ENCODE data around the gene PFDN1.

PFDN1 gene

DNA sequence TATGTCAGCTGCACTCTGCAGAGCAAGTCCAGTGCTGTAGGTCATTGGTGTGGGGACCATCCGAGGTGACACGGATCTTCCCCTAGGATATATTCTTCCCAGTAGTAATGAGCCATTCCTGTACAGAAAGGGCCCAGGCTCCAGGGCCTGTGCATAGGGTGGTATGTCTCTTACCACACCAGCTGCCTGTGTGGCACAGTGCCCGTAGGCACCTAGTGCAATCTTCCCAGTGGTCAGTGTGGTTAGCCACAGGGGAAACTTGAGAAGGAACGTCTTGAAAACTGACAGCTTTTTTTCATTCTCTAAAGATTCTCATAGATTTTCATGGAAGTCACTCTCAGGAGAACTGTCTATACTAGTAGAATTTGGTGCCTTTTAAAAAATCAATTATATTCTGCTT lies 88.1 kb downstream of the PFDN1 start:
- TF ChIP-seq YY1 (IDR thresholded peaks at IDR 0.05; ENCODE audit: low read depth) (no peak), ZBTB7A (IDR thresholded peaks at IDR 0.05; ENCODE audit: low read depth) (no peak), TCF12 (IDR thresholded peaks at IDR 0.05; ENCODE audit: low read depth) (no peak), EP300 (IDR thresholded peaks at IDR 0.05; ENCODE audit: borderline replicate concordance) (no peak), CEBPB (IDR thresholded peaks at IDR 0.05) (no peak)

DNA sequence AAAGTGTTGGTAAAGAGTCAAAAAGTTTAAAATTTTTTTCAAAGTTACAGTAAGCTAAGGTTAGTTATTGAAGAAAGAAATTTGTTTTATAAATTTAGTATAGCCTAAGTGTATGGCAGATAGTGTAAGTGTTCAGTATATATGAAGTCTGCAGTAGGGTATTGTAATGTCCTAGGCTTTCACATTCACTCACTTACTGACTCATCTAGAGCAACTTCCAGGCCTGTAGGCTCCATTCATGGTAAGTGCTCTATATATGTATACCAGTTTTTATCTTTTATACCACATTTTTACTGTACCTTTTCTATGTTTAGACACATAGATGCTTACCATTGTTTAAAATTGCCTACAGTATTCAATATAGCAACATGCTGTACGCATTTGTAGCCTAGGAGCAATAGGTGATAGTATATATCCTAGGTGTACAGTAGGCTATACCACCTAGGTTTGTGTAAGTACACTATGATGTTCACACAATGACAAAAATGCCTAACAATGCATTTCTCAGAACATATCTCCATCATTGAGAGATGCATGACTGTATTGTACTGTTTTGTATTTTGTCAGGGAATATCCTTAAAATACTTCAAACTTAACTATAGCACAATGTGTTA lies 89.4 kb downstream of the PFDN1 start:
- TF ChIP-seq TEAD4 (IDR thresholded peaks at IDR 0.05) (no peak), TAF1 (IDR thresholded peaks at IDR 0.05; ENCODE audit: low read depth) (no peak), FOXM1 (IDR thresholded peaks at IDR 0.05; ENCODE audit: borderline replicate concordance, low read depth) (no peak), TCF12 (IDR thresholded peaks at IDR 0.05; ENCODE audit: low read depth) (no peak), YY1 (IDR thresholded peaks at IDR 0.05; ENCODE audit: low read depth) (no peak), RAD21 (IDR thresholded peaks at IDR 0.05; ENCODE audit: low read depth) (no peak), EGR1 (IDR thresholded peaks at IDR 0.05) (no peak), ZBTB7A (IDR thresholded peaks at IDR 0.05; ENCODE audit: low read depth) (no peak), CREB1 (IDR thresholded peaks at IDR 0.05; ENCODE audit: low read depth) (no peak), EP300 (IDR thresholded peaks at IDR 0.05; ENCODE audit: borderline replicate concordance) (no peak)
- TF ChIP-seq, protein P1, sequence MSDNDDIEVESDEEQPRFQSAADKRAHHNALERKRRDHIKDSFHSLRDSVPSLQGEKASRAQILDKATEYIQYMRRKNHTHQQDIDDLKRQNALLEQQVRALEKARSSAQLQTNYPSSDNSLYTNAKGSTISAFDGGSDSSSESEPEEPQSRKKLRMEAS (IDR thresholded peaks at IDR 0.05) = no peak
- TF ChIP-seq, protein P2, sequence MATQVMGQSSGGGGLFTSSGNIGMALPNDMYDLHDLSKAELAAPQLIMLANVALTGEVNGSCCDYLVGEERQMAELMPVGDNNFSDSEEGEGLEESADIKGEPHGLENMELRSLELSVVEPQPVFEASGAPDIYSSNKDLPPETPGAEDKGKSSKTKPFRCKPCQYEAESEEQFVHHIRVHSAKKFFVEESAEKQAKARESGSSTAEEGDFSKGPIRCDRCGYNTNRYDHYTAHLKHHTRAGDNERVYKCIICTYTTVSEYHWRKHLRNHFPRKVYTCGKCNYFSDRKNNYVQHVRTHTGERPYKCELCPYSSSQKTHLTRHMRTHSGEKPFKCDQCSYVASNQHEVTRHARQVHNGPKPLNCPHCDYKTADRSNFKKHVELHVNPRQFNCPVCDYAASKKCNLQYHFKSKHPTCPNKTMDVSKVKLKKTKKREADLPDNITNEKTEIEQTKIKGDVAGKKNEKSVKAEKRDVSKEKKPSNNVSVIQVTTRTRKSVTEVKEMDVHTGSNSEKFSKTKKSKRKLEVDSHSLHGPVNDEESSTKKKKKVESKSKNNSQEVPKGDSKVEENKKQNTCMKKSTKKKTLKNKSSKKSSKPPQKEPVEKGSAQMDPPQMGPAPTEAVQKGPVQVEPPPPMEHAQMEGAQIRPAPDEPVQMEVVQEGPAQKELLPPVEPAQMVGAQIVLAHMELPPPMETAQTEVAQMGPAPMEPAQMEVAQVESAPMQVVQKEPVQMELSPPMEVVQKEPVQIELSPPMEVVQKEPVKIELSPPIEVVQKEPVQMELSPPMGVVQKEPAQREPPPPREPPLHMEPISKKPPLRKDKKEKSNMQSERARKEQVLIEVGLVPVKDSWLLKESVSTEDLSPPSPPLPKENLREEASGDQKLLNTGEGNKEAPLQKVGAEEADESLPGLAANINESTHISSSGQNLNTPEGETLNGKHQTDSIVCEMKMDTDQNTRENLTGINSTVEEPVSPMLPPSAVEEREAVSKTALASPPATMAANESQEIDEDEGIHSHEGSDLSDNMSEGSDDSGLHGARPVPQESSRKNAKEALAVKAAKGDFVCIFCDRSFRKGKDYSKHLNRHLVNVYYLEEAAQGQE (IDR thresholded peaks at IDR 0.05; ENCODE audit: low read depth) = no peak
- TF ChIP-seq, protein P3, sequence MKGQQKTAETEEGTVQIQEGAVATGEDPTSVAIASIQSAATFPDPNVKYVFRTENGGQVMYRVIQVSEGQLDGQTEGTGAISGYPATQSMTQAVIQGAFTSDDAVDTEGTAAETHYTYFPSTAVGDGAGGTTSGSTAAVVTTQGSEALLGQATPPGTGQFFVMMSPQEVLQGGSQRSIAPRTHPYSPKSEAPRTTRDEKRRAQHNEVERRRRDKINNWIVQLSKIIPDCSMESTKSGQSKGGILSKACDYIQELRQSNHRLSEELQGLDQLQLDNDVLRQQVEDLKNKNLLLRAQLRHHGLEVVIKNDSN (IDR thresholded peaks at IDR 0.05) = no peak

DNA sequence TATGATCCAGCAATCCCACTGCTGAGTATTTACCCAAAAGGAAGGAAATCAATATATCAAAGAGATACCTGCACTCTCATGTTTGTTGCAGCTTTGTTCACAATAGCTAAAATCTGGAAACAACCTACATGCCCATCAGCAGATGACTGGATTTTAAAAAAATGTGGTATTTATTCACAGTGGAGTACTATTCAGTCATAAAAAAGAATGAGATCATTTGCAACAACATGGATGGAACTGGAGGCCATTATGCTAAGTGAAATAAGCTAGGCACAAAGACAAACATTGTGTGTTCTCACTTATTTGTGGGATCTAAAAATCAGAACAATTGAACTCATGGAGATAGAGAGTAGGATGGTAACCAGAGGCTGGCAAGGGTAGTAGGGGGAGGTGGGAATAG lies 94.8 kb downstream of the PFDN1 start:
- TF ChIP-seq FOXM1 (IDR thresholded peaks at IDR 0.05; ENCODE audit: borderline replicate concordance, low read depth) (no peak), YY1 (IDR thresholded peaks at IDR 0.05; ENCODE audit: low read depth) (no peak), CEBPB (IDR thresholded peaks at IDR 0.05) (no peak), EP300 (IDR thresholded peaks at IDR 0.05; ENCODE audit: borderline replicate concordance) (no peak), TCF12 (IDR thresholded peaks at IDR 0.05; ENCODE audit: low read depth) (no peak), EGR1 (IDR thresholded peaks at IDR 0.05) (no peak), NFIC (IDR thresholded peaks at IDR 0.05) (no peak), TEAD4 (IDR thresholded peaks at IDR 0.05) (no peak), RAD21 (IDR thresholded peaks at IDR 0.05; ENCODE audit: low read depth) (no peak), TAF1 (IDR thresholded peaks at IDR 0.05; ENCODE audit: low read depth) (no peak), ZBTB7A (IDR thresholded peaks at IDR 0.05; ENCODE audit: low read depth) (no peak), CREB1 (IDR thresholded peaks at IDR 0.05; ENCODE audit: low read depth) (no peak)
- TF ChIP-seq, protein P2 (IDR thresholded peaks at IDR 0.05; ENCODE audit: low read depth) = no peak
- TF ChIP-seq, protein P1 (IDR thresholded peaks at IDR 0.05) = no peak
- TF ChIP-seq, protein P3 (IDR thresholded peaks at IDR 0.05) = no peak

DNA sequence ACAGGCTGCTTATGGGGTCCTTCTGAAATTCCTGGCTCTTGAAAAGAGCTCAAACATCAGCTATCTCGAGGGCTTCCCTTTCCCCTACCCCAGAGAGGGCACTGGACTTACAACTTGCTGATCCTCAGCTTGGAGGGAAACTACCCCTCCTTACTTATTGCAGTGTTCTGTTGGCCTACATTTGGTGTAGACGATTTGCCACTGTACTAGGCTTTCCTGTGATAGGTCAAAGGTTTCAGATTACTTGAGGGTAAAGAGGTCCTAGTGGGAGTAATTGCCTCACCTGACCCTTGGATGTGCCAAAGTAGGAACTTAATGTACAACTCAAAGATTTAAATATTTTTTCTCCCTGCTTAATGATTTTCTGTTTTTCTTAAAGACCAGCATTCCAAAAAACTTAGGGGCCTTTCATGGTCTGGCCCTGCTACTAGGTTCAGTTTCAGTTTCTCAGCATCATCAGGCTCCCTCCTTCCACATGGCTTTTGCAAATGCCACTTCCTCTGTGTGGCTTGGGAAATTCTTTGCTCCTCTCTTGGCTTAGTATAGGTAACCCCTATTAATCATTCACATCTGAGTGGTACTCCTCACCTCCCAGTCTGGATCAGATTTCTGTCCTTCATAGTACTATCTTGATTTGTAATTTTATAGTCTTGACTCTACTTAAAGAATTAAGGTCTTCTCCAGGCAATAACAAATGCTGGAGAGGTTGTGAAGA lies 95.5 kb downstream of the PFDN1 start:
- no peak for TF ChIP-seq CEBPB (IDR thresholded peaks at IDR 0.05)

DNA sequence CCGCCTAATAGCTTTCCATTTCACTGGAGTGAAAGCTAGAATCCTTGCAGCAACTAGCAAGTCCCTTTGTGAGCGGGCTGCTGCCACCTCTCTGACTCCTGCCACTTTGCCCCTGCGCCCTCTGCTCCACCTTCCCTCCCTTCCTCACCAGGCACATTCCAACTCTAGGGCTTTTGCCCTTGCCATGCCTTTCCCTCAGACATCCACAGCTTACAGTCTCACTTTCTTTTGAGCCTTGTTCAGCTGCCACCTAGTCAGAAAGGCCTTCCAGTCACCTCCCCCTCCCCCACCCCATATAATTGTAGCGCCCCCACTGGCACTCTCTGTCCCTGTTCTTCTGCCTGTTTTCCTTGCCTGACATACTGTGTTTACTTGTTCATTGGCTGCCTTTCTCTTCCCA lies 96.9 kb downstream of the PFDN1 start:
- no peak for TF ChIP-seq CREB1 (IDR thresholded peaks at IDR 0.05; ENCODE audit: low read depth)
- TF ChIP-seq NFIC (IDR thresholded peaks at IDR 0.05) = no peak

DNA sequence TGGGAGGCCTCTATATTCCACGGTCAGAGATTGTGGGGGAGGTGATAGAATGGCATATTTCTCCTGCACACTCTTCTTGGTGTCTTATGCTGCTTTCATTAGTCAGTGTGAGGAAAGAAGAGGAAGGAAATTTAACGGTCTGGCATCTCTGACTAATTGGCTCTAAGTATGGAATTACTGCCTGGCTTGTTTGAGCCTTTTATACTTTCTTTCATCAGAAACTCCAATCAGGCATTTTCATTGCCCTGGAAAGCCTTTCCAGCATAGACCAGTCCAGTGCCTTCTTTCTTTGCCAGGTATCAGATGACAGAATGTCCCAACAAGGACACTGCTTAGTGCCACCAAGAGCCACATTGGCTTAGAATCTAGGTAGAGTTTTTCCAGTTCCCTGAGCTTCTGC lies 97.7 kb downstream of the PFDN1 start:
- TF ChIP-seq TCF12 (IDR thresholded peaks at IDR 0.05; ENCODE audit: low read depth) = no peak
- no peak for TF ChIP-seq FOXM1 (IDR thresholded peaks at IDR 0.05; ENCODE audit: borderline replicate concordance, low read depth)
- TF ChIP-seq, protein P1 (IDR thresholded peaks at IDR 0.05) = no peak
- TF ChIP-seq EGR1 (IDR thresholded peaks at IDR 0.05) = no peak
- no peak for TF ChIP-seq NFIC (IDR thresholded peaks at IDR 0.05)
- no peak for TF ChIP-seq CEBPB (IDR thresholded peaks at IDR 0.05)
- TF ChIP-seq, protein P3 (IDR thresholded peaks at IDR 0.05) = no peak
- TF ChIP-seq RAD21 (IDR thresholded peaks at IDR 0.05; ENCODE audit: low read depth) = no peak
- TF ChIP-seq, protein P2 (IDR thresholded peaks at IDR 0.05; ENCODE audit: low read depth) = no peak
- no peak for TF ChIP-seq ZBTB7A (IDR thresholded peaks at IDR 0.05; ENCODE audit: low read depth)
- TF ChIP-seq TAF1 (IDR thresholded peaks at IDR 0.05; ENCODE audit: low read depth) = no peak
- TF ChIP-seq YY1 (IDR thresholded peaks at IDR 0.05; ENCODE audit: low read depth) = no peak
- TF ChIP-seq TEAD4 (IDR thresholded peaks at IDR 0.05) = no peak
- TF ChIP-seq EP300 (IDR thresholded peaks at IDR 0.05; ENCODE audit: borderline replicate concordance) = no peak
- TF ChIP-seq CREB1 (IDR thresholded peaks at IDR 0.05; ENCODE audit: low read depth) = no peak

Data from Ishikawa (cell line).